DMS53 treated with DMSO at 0.1 percent for 48 hours (cell line): ENCODE results near the gene TCEA3.

Experiments
- DNase-seq: peaks from one replicate; lab custom pipeline; 2025; ENCODE audit not compliant: unreplicated experiment; lab: John Stamatoyannopoulos, UW

The TCEA3 gene

GRCh38 chr1:23369335-23370013 lies 55.1 kb downstream of the TCEA3 start, which contains the start of gene ZNF436:
Gene ZNF436, minus strand, starts transcription at chr1:23369836. Its CDS starts 1,831 bp downstream, at chr1:23368005.
- peak; percentile 29 for DNase-seq

GRCh38 chr1:23368562-23369334 lies 55.8 kb downstream of the TCEA3 start:
- DNase-seq = peak; percentile 78

- DNase-seq = peak; percentile 98
Measured at GRCh38 chr1:23367791-23368561, 56.6 kb downstream of the TCEA3 start.

GRCh38 chr1:23367451-23367790 lies 57.1 kb downstream of the TCEA3 start:
- DNase-seq = peak; percentile 22

- DNase-seq = no peak
Measured at GRCh38 chr1:23366598-23366997, 58.0 kb downstream of the TCEA3 start.

- no peak for DNase-seq
Measured at GRCh38 chr1:23366146-23366545, 58.4 kb downstream of the TCEA3 start.

GRCh38 chr1:23362218-23362713 lies 62.3 kb downstream of the TCEA3 start:
- DNase-seq = no peak

- DNase-seq = no peak
Measured at GRCh38 chr1:23358310-23358875, 66.2 kb downstream of the TCEA3 start.

GRCh38 chr1:23357138-23357908 lies 67.2 kb downstream of the TCEA3 start:
- no peak for DNase-seq

- no peak for DNase-seq
Measured at GRCh38 chr1:23356471-23357137, 67.9 kb downstream of the TCEA3 start.

GRCh38 chr1:23354245-23354644 lies 70.3 kb downstream of the TCEA3 start:
- DNase-seq = no peak

- no peak for DNase-seq
Measured at GRCh38 chr1:23352096-23352695, 72.4 kb downstream of the TCEA3 start.

- no peak for DNase-seq
Measured at GRCh38 chr1:23345920-23346319, 78.6 kb downstream of the TCEA3 start.

GRCh38 chr1:23344987-23345472 lies 79.5 kb downstream of the TCEA3 start:
- DNase-seq = no peak

- DNase-seq = peak; percentile 99
Measured at GRCh38 chr1:23344111-23344986, 80.2 kb downstream of the TCEA3 start, which contains the start of gene HNRNPR. Gene HNRNPR, minus strand, starts transcription at chr1:23344284. Its CDS starts 3,276 bp downstream, at chr1:23341008.

- no peak for DNase-seq
Measured at GRCh38 chr1:23343221-23344110, 81.1 kb downstream of the TCEA3 start.
